HG03103 (cell line): ENCODE results near the gene SPSB4.

ENCODE experiments used
- ATAC-seq: cut with Tn5 transposase; IDR thresholded peaks from one replicate; pipeline ENCODE4 v1.9.1; 2021; ENCODE audit warnings: low read depth; ENCODE audit not compliant: unreplicated experiment

SPSB4 gene

DNA sequence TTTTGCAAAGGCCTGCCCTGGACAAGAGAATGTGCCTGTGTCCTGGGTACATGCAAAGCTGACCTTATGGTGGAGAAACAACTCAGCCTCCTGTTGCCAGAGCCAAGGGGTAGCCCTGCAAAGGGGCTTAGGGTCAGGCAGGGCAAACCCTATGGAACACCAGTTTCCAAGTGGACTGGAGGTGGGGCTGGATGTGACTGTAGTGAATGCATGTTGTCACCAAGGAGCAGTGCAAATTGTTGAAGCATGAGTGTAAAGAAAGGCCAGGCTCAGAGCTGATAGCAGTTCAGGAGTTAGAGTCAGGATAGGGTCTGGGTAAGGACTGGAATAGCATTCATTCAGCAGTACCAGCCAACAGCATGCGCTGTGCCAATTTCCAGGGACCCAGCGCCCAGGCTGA lies 97.6 kb downstream of the SPSB4 start:
- ATAC-seq, result no peak

DNA sequence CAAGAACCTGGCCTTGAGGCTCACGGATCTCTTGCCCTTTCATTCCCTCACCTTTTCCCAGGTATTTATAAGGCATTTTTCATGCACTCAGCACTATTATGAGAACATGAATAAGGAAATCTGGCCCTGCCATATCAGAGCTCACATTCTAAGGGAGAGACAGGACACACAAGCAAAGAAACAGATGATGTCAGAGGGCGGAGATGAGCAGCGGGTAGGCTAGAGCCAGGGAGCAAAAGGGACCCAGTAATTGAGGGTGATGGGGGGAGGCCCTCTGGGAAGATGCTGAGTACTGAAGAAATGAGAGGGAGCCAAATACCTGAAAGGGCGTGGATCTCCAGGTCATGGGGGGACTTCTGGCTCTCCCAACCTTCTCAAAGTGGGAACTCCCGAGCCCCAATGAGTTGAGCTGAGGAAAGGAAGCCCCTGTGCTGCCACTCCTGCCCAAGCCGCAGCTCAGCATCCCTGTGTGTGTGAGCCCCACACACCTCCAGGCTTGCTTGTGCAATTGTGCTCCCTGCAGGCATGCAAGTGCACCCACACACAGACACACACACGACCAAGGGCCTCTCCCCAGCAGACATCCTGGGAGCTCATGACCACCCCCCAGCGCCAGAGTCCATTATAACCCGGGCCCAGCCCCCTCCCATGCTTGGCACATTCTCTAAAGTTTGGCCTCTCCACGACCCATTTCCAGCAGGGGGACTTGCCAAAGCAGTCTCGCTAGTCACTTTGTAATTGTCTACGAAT lies 99.1 kb downstream of the SPSB4 start:
- ATAC-seq, result no peak

DNA sequence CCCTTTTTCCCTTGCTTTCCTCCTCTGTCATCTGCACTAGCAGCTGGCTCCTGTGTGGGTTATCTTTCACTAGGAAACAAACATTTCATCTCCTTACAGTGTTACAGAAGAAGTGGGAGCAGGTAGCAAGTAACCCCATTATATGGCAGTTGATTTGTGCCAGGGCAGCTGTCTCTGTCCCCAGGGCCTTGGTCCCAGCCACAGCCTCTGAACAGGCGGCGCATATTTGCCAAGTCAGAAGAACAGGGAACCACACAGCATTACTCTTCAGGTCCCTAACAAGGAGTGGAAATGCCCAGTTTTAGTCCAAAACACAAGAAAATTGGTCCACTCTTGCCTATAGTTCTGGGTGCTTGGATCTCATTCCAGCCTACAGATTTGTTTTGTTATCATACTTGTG lies 99.8 kb downstream of the SPSB4 start:
- no peak for ATAC-seq

DNA sequence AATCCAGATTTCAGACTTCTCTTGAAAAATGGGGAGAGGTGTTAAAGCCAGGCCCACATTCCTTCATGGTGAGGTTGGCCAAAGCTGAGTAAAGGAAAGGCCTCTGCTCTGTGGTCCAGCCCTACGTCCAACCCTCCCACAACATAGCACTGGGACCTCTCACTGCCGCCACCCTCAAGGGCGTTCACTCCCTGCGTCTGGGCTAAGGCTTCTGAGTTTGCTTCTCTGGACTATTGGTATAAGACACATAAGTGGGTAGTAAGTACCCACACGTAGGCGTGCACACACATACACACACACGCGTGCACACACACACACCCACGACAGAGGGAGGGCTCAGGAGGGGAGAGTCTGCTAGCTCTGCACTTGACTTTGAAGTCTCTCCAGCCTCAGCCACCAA lies 100.3 kb downstream of the SPSB4 start:
- no peak for ATAC-seq

DNA sequence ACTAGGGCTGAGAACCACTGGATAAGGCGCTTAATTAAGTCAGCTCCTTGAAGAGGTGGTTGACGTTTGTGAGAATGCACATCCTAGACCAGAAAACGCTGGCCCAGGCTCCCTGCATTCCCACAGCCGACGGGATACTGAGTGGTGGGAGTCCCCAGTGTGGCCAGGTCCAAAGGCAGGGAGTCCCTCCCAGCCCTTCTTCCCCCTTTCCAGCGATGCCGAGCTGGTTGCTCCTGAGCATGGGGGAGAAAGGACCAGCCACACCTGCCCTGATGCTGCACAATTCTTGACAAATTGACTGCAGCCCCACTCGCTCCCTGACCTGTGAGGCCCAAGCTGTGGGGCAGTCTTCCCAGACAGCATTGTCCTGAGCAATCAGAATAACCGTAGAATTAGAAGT lies 101.0 kb downstream of the SPSB4 start:
- ATAC-seq, result no peak

DNA sequence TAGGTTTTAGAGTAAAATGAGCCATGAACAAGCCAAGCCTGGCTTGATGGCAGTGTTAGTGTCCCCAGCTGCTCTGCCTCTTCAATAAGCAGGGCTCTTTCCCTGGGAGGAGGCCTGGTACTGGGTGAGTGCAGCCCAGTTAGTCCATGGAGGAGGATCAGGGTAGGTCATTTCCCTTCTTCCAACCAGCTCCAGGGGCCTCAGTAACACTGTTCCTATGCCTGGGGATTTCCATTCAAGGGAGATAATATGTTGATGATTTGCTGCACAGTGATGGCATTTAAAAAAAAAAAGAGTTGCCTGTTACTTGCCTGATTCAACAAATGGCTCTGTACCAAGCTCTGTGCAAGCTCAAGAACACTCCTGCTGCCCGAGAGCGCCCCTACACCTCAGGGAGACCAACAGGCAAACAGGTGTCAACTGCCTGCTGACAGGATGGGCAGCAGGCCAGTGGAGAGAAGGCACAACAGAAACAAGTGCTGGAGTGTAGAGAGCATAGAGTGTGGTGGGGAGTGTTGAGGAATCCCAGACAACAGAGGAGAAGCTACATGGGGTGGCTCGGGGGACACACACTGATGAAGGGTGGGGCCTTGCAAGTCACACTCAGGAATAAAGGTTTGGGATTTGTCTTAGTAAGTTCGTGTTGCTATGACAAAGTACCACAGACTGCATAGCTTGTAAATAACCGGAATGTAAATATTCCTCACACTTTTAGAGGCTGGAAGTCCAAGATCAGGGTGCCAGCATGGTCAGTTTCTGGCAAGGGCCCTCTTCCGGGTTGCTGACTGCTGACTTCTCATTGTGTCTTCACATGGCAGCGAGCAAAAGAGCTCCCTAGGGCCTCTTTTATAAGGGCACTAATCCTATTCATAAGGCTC lies 101.9 kb downstream of the SPSB4 start:
- ATAC-seq, result no peak

DNA sequence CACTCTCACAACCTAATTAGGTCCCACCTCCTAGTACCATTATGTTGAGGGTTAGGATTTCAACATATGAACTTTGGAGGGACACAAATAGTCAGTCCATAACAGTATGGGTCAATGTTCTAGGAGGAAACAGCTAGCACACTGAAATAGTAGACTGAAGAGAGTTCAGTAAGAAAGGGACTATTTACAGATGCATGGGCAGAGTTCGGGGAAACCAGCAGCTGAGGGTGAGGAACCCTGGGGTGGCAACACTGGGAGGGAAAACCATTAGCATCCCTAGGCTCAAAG lies 102.5 kb downstream of the SPSB4 start:
- ATAC-seq, result no peak

DNA sequence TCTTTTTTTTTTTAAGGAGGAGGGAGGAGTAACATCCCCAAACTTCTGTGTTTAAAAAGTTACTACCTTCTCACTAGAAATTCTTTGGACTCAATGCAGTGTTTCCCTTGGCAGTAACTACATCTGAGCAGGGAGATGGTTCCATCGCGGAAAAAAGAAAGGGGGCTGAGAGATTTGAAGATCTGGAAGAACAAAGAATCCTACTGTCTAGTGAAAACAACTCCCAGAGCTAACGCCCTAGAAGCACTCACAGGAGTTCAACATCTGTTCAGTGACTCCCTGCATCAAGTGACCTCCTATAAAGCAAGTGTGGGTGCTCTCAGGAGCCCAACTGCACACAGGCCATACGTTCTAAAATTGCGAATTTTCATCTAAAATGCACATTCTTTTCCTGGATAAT lies 113.7 kb downstream of the SPSB4 start:
- no peak for ATAC-seq

DNA sequence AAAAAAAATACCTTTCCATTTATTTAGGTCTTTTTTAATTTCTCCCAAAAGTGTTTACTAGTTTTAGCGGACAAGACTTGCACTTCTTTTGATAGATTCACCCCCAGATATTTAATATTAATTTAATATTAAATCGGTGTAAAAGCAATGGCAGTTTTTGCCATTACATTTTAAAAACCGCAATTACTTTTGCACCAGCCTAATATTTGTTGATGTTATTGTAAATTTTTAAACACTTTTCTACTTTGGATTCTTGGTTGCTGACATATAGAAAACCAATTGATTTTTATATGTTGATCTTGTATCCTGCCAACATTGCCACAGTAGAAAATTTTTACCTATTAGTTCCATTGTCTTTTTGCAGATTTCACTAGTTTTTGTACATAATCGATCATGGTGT lies 116.5 kb downstream of the SPSB4 start:
- ATAC-seq, result no peak

DNA sequence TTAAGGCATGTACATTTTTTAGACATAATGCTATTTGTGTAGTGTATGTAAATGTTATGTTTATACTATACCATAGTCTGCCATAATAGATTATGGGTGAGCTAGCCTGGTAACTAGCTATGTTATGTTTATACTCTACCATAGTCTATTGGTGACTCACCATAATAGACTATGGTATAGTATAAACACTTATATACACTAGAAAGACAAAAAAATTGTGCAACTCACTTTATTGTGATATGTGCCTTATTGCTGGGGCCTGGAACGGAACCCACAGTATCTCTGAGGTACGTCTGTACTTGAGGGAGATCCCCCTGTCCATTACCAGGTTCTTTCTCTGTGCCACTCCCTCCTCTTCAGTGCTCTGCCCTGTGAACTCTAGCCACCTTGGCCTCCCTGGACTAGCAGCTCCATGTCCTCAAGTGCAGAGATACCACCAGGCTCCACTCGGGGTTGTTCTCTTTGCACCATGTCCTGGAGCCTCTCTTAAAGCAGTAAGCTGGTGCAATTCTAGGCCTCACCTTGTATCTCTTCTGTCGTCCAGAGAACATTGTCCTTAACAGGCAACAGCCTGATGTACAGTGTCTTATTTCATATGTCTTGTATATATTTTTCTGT lies 119.6 kb downstream of the SPSB4 start:
- no peak for ATAC-seq

DNA sequence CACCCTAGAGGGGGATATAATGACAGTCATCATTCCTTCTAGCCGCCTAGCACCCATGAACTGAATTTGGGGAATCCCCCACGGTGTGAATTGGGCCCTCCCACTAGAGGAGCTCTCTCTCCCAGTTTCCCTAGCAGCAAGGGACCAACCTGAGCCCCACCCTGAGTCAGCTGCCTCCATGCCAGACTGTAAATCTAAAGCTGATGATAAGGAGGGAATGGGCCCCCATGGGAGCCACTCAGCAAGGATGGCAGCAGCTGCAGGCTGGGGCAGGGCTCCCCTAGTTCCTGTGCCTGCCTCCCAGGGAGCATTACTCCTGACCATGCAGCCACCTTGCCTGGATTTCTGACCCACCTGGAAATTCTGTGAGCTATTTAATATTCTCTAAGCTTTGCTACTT lies 123.5 kb downstream of the SPSB4 start:
- no peak for ATAC-seq

DNA sequence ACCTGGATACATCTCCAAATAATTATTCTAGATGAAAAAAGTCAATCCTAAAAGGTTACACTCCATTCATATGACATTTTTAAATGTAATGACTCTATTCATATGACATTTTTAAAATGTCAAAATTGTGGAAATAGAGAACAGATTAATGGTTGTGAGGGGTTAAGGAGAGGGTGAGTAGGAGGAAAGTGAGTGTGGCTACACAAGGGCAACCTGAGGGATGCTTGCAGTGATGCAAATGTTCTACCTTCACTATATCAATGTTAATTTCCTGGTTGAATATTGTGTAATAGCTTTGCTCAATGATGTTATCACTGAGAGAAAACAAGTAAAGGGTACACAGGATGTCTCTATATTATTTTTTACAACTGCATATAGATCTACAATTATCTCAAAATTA lies 125.6 kb downstream of the SPSB4 start:
- no peak for ATAC-seq

DNA sequence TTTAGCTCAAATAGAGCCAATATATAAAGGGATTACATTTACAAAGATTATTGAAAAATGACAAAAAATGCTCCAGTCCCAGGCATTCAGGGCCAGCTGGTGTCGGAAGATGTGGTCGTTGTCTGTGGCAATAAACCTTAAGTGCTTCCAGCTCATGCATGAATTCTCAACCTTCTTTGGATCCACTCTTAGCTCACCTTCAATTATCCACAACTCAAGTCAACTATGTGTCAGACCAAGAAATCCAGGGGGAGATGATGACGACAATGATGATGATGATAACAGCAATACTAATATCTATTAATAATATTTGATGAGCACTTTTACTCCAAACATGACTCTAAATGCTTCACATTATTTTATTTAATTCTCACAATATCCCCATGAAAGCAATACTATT lies 126.9 kb downstream of the SPSB4 start:
- no peak for ATAC-seq

DNA sequence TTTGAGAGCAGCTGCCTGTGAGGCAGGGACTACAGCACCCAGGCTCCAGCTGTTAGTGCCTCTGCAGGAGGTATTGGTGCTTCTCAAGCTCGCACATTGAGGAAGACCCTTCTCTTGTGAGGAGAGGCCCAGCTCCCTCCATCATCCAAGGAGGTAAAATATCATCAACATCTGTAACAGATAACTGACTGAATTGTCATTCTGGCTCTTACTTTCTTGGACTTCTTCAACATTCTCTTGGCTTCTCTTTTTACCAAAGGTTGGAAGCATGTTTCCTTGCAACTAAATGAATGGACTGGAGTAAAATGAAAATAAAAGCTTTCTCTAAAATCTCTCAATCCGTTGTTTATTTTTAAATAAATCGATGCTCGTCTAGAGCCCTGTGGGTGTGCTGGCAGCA lies 127.4 kb downstream of the SPSB4 start:
- ATAC-seq, result no peak

DNA sequence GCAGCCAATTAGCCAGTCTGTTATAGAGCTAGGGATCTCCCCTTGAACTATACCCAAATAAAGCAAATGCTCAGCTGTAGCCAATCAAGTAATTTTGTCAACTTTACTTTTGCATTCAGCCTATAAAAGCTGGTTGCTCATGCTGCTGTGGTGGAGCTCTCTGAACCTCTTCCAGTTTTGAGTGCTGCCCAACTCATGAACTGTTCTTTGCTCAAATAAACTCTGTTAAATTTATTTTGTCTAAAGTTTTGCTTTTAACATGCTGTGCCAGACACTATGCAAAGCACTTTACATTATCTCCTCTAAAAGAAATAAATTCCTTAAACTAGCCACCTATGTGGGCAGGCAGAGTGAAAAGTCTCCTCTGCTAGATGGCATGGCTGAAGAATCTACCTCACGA lies 128.8 kb downstream of the SPSB4 start:
- no peak for ATAC-seq

DNA sequence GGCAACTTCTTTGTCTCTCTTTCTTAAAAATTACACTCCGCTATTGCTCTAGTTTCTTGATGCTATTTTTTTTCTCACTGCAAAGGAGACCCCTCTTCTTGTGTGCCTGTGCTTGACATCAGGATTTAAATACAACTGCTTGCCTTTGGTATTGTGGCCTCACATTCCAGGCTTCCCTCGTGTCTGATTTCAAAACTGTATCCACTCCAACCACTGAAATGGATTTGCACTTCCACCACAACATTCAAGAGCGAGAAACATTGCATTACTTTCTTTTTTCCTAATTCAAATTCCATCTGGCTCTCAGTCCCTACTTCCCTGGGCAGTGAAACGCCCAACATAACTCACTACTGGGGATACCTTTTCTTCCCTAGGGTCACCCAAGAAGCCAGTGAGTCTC lies 130.0 kb downstream of the SPSB4 start:
- no peak for ATAC-seq

DNA sequence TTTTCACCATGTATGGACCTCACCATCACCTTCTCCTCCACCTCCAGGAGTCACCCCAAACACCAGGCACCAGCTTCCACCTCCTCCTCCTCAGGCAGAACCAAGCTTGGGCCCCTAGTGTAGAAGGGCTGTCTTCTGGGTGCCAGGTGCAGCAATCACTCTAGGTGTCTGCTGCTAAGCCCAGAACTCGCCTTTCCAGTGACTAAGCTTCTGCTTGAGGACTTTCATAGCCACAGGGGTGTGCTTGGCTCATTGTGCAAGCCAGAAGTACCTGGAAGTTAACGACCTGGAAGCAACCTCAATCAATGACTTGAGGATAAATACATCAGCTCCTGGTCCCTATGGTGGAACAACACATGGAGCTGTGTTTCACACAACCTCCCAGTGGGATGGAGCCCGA lies 130.7 kb downstream of the SPSB4 start:
- ATAC-seq, result no peak

DNA sequence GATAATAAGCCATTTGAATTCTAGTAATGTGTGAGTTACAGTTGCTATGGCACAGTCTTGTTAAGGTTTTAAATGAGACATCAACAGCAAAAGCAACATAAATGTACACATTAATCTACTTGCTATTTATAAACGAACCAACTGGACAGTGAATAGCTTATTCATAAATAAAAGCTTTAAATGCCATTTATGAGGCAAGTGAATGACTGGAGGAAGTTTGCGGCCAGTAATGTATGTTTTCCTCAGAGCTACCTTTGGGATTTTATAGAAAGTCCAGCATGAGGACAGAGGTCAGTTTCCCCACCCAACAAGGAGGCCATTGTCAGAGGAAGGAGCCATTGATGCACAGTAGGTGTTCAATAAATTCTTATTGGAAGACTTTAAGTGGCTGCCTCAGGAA lies 132.5 kb downstream of the SPSB4 start:
- ATAC-seq, result no peak

DNA sequence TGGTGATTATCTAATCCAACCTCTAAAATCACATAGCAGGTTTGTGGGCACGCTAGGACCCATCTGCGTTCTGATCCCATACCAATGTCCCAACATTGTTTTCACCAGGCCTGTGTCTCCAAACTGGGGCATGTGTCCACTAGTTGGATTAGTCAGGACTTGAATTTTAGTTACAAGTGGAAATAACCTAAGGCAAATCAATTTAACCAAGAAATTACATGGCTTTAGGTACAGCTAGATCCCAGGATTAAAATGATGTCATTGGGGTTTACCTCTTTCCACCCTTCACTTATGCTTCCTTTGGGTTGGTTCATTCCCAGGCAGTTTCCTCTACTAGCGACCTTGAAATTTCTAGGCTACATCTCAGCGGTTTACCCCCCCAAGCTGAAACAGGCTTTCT lies 133.3 kb downstream of the SPSB4 start:
- ATAC-seq, result no peak

DNA sequence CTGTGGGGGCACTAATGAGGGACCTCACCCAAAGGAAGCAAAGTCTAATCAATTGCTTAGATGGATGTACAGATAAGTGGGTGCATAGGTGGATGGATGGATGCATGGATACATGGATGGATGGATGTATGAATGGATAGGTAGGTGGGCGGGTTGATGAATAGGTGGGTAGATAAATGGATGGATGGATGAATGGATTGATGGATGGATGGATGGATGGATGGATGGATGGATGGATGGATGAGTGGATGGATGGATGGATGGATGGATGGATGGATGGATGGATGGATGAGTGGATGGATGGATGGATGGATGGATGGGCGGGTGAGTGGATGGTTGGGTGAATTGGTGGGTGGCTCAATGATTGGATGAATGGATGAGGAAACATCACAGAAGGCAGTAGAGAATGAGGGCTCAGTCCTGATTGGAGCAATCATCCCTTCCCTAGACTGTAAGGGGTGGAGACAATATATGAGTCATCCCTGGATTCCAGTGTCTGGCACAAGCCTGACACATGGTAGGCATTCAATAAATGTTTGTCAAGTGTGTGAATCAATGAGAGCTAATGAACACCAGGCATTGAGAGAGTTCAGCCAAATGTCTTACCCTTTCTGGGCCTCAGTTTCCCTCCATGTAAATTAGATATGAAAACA lies 140.1 kb downstream of the SPSB4 start:
- ATAC-seq, result no peak

DNA sequence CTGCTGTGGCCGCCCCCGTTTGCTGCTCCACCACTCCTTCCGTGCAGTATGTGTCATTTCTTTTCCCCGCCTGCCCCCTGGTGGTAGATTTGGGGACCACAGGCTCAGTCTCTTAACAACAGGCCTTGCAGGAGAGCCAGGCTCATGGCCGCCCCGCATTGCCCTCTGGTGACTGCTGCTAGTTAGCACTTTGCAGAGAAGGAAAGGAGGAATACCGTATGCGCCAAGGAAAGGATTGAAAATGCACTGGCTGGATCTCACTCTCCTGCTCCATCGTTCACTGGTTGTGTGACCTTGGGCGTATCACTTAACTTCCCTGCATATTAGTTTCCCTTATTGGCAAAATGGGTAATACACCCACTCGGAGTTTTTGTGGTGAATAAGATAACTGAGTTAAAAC lies 141.2 kb downstream of the SPSB4 start:
- peak; percentile 100 for ATAC-seq
